ENCODE measurements around the gene MIER3. TPM values are rescaled to one million over a fixed set of nuclear protein-coding genes. Genes with fewer than 3 reads are reported as not detected.
"Not testable (repeated sequence)": the region's sequence is repeated elsewhere in the genome, so short reads cannot be mapped to it uniquely, and the experiment has no call there.

MIER3 gene
- total RNA-seq, 4 donors from 2014 or later = 36.9 to 71.0 (median 48.8) TPM

DNA sequence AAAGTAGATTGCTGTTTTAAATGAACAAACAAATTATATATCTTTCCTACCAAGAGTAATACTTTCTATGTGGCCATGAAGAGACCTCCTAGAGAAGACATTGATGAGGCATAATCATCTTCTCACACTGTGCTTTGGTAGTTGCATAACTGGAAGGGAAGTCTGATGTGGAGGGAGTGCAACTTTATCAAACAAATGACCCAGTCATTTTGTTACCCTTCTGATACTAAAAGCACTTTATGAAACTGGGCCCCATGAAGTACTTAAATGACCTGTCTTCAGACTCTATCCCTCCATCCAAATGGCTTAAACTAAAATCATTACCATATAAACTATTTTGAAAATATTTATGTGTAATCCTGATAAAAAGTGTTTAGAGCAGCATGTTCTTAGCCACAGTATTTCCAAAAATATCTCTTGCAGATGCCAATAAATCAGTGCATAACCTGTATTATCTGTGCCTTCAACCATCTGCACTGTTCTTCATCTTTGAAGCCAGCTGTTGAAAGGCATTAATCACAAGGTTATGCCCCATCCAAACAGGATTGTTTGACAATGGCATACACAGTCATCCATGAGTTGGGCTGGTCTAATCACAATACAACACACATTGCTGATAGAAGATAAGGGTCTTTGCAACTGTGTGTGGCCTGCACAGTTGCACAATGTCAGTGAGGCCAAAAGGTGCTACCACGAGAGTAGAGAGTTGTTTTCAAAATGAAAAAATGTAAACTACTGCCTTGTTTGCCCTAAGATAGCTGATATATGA is 31.9 kb upstream of the MIER3 start:
- H3K4me1 ChIP-seq = no peaks in the 10 kb centered on the region

DNA sequence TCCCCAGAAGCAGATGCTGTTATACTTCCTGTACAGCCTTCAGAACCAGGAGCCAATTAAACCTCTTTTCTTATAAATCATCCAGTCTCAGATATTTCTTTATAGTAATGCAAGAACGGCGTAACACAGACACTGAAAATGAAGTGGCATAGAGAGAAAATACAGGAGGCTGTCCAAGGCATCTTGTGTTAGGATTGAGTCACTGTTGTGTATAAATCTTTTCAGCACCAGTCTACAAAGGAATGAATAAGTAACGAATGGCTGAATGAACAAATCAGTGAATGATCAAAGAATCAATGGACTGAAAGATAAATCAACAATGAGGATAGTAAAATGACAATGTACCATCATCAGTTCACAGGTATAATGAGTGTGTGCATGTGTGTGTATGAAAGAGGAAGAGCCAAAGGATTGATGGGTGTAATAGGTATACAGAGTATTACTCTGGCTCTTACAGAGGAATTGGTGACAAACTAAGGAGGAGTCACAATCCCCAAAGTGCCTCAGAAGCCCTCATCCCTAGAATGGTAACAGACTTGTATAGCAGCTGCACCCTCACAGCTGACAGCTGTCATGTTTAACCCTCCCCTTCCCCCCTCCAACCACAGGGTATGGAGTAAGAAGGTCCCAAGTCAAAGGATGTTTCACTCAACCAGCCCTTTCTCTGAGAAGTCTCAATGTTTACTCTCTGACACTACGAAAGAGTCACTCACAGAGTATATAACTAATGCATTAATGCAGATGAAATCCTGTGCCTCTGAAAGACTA is 29.8 kb upstream of the MIER3 start:
- H3K27me3 ChIP-seq = no peaks in the 10 kb centered on the region
- no peak for TF ChIP-seq POLR2A (IDR thresholded peaks at IDR 0.05)
- no peak for TF ChIP-seq EP300 (IDR thresholded peaks at IDR 0.05)
- H3K36me3 ChIP-seq = no peaks in the 10 kb centered on the region
- H3K9me3 ChIP-seq = no peaks in the 10 kb centered on the region
- H3K4me3 ChIP-seq = no peak overlapping the region
- no peak for DNase-seq (ENCODE audit: low spot score in 2 of 2)
- no peak overlapping the region for H3K27ac ChIP-seq
- 86 to 88% methylated on average over 4 of the region's 4 CpGs for WGBS, 2 donors
- no peaks in the 10 kb centered on the region for H3K4me1 ChIP-seq

More for the DNA sequence above, 31.9 kb upstream of the MIER3 start:
- no peaks in the 10 kb centered on the region for H3K9me3 ChIP-seq
- 38 to 52% methylated on average over 1 of the region's 1 CpG for WGBS, 2 donors
- H3K27ac ChIP-seq = no peak overlapping the region
- no peaks in the 10 kb centered on the region for H3K36me3 ChIP-seq
- H3K27me3 ChIP-seq = no peaks in the 10 kb centered on the region
- no peak overlapping the region for H3K4me3 ChIP-seq
- DNase-seq (ENCODE audit: low spot score in 2 of 2) = no peak
- no peak for TF ChIP-seq CTCF (IDR thresholded peaks at IDR 0.05)
- no peak for TF ChIP-seq POLR2A (IDR thresholded peaks at IDR 0.05)
- TF ChIP-seq EP300 (IDR thresholded peaks at IDR 0.05) = no peak

DNA sequence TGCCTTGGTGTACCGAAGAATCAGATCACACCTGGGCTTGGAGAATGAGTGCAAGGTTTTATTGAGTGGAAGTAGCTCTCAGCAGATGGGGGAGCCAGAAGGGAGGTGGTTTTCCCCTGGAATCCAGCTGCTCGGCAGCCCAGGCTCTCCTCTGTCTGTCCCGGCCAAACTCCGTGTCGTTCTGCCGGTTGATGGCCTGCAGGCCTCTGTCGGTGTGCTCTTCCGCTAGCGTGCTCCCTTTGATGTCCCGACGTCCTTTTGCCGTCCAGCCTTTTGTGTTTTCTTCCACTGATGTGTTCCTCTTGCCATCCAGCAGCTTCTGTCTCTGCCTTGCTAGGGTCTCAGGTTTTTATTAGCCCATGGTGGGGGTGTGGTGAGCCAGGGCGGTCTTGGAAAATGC is 28.0 kb upstream of the MIER3 start:
- WGBS, 2 donors = 77 to 81% methylated on average over 13 of the region's 13 CpGs

GRCh38 chr5:56979526-56979925 is 27.6 kb upstream of the MIER3 start:
- H3K36me3 ChIP-seq; H3K27ac ChIP-seq; DNase-seq (ENCODE audit: low spot score in 2 of 2); H3K4me1 ChIP-seq; H3K9me3 ChIP-seq; H3K4me3 ChIP-seq; H3K27me3 ChIP-seq: not testable (repeated sequence)
- 73 to 79% methylated on average over 5 of the region's 5 CpGs for WGBS, 2 donors

More for the DNA sequence above, 28.0 kb upstream of the MIER3 start:
- no peak for TF ChIP-seq CTCF (IDR thresholded peaks at IDR 0.05)
- no peak for TF ChIP-seq EP300 (IDR thresholded peaks at IDR 0.05)
- no peak for TF ChIP-seq POLR2A (IDR thresholded peaks at IDR 0.05)
- no peak overlapping the region for H3K4me3 ChIP-seq
- H3K27ac ChIP-seq = no peak overlapping the region
- no peaks in the 10 kb centered on the region for H3K27me3 ChIP-seq
- H3K4me1 ChIP-seq = no peaks in the 10 kb centered on the region
- H3K36me3 ChIP-seq = no peaks in the 10 kb centered on the region
- DNase-seq (ENCODE audit: low spot score in 2 of 2) = no peak
- no peaks in the 10 kb centered on the region for H3K9me3 ChIP-seq

- Histone ChIP-seq H3K4me1 (no peaks in the 10 kb centered on the region), H3K4me3 (no peak overlapping the region), H3K9me3 (no peaks in the 10 kb centered on the region), H3K36me3 (no peaks in the 10 kb centered on the region), H3K27me3 (no peaks in the 10 kb centered on the region), H3K27ac (no peak overlapping the region)
- WGBS, 2 donors = 61 to 62% methylated on average over 2 of the region's 2 CpGs
- DNase-seq (ENCODE audit: low spot score in 2 of 2) = no peak
- TF ChIP-seq POLR2A (IDR thresholded peaks at IDR 0.05) = no peak
- no peak for TF ChIP-seq CTCF (IDR thresholded peaks at IDR 0.05)
- no peak for TF ChIP-seq EP300 (IDR thresholded peaks at IDR 0.05)
These were observed 25.9 kb upstream of the MIER3 start for GRCh38 chr5:56977822-56978221.

DNA sequence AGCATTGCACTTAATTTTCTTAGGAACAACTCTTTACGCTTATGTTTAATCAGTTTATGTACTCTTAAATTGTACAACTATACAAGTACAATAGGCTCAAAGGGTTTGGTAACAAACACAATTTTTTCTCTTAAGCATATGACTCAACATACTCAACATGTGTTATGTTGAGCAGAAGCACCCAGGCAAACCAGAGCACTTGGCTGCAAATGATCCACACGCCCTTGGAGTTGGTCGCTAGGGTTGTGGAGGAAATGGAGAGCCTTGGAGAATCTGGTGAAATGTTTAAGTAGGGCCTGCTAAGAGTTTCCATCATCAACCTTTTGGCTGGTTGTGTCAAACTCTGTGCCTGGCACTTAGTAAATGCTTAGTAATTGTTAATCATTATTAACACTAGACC is 25.1 kb upstream of the MIER3 start:
- TF ChIP-seq EP300 (IDR thresholded peaks at IDR 0.05) (no peak), POLR2A (IDR thresholded peaks at IDR 0.05) (no peak), CTCF (IDR thresholded peaks at IDR 0.05) (no peak)
- no peaks in the 10 kb centered on the region for H3K27me3 ChIP-seq
- H3K36me3 ChIP-seq = no peaks in the 10 kb centered on the region
- H3K4me1 ChIP-seq = no peaks in the 10 kb centered on the region
- WGBS, 2 donors = 93 to 97% methylated on average over 3 of the region's 3 CpGs
- no peak for DNase-seq (ENCODE audit: low spot score in 2 of 2)
- H3K27ac ChIP-seq = no peak overlapping the region
- no peak overlapping the region for H3K4me3 ChIP-seq
- no peaks in the 10 kb centered on the region for H3K9me3 ChIP-seq

Measured in tibial nerve (tissue), 4 donors.